Activated T-cell treated with anti-CD3 and anti-CD28 coated beads for 1 hour (primary cell): Measurements from ENCODE around the gene ELFN2.
"Not testable (repeated sequence)": the region's sequence is repeated elsewhere in the genome, so short reads cannot be mapped to it uniquely, and the experiment has no call there.

Experiments
- DNase-seq: peaks from one replicate; pipeline ENCODE4 v3.0.0-alpha.2; 2020; ENCODE audit warnings: low read depth

Gene ELFN2

DNA sequence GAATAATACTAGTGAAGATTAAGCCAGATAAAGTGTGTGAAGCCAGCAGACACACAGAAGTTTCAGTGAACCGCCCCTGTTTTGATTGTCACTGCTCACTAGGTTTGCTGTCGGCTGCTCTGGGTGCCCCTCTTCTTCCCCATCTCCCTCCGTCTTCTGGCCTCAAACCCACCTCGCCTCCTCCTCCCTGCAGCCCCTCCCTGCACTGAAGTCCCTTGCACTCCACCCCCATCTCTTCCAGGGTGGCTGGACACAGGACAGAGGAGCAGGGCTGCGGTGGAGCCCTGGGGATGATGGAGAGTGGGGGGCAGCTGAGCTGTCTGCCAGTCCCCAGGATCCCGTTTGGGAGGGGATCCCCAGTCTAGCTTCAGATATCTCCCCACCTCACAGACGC, 91.5 kb downstream of the ELFN2 start:
- no peak for DNase-seq

DNA sequence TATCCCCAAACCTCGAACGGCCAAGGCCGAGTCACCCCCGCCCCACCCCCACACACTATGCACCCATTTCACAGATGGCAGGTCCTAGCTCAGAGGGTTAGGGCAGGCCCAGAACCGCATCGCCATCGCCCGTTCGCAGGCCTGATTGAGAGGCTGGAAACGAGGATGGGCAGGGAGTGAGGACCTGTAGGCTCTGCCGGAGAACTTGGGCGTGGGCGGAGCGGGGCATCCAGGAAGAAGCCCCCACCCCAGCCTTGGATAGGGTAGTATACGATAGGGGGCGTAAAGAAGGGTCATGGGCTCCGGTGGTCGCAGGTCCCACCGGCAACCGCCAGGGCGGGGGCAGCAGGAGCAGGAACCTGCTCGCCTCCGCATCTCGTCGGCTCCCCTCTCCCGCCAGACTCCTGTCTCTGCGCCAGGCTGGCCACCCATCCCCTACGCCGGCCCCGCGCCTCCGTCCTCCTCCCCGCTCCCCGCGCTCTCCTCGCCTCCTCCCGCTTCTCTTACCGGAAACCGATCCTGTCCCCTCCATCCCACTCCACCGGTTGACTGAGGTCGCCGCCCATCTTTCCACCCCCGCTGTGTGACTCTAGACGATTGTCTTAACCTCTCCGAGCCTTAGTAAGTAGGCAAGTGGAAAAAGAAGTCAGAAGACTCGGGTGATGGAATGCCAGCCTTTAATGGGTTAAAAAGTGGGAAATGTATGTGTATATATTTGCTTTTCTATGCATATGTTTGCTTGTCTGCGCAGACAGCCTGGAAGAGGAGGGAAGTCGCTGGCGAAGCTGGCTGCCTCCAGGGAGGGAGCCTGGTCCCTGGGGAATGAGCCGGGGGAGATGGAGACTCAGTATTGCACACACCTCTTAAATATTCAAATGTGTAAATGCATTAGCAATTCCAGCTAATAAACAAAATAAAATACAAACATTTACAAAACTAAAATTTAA, 92.1 kb downstream of the ELFN2 start:
- DNase-seq: no peak

GRCh38 chr22:37334461-37334858, 92.8 kb downstream of the ELFN2 start:
- no peak for DNase-seq

- no peak for DNase-seq
Measured at GRCh38 chr22:37333724-37334460, 93.4 kb downstream of the ELFN2 start.

GRCh38 chr22:37331856-37332536, 95.3 kb downstream of the ELFN2 start:
- DNase-seq: no peak

DNA sequence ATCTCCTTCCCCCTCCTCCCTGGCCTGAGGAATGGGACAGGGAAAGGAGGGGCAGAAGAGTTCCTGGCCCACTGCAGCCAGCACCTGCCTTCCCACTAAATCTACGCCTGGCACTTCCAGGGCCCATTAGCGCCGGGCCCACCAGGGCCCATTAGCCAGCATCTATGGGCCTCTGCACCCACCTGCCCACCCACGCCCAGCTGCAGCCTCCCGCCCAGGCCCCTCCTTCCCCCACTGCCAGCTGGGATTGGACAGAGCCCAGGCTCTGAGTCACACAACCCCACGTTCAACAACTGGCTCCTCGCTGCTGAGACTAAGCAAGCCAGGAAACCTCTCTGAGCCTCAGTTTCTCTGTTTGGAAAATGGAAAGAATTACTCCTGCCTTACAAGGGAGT, 96.2 kb downstream of the ELFN2 start:
- no peak for DNase-seq

DNA sequence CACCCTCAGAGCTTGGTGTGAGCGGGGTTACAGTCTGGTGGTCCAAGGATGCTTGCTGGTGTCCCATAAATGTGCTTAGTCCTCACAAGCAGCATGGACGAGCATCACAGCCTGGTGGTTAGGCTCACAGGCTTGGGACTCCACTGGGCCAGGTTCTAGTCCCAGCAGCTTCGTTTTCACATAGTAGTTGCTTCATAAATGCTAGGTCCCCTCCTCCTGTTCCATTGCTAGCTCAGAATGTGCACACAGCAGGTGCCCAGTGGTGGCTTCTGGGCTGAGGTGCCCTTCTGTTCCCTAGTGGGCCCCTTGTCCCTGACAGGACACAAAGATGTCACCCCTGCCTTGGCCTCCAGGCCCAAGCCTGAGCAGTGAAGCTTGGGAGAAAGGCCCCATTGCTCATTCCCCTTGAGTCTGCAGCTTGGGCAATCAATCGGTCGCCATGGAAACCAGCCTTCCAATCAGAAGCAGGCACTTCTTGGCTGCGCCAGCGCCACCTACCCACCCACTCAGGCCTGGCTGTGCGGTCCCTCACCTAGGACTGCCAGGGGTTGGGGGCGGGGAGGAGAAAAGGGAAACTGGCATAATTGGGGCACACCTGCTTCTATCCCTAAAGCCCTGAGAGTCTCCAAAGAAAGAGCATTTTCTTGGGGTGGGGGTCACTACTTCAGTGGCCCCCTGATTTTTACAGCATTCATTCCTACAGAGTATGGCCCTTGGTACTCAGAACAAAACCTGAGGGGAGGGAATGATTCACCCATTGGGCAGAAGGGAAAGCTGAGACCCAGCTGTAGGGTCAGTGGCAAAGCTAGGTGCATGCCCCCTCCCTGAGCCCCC, 96.9 kb downstream of the ELFN2 start:
- no peak for DNase-seq

DNA sequence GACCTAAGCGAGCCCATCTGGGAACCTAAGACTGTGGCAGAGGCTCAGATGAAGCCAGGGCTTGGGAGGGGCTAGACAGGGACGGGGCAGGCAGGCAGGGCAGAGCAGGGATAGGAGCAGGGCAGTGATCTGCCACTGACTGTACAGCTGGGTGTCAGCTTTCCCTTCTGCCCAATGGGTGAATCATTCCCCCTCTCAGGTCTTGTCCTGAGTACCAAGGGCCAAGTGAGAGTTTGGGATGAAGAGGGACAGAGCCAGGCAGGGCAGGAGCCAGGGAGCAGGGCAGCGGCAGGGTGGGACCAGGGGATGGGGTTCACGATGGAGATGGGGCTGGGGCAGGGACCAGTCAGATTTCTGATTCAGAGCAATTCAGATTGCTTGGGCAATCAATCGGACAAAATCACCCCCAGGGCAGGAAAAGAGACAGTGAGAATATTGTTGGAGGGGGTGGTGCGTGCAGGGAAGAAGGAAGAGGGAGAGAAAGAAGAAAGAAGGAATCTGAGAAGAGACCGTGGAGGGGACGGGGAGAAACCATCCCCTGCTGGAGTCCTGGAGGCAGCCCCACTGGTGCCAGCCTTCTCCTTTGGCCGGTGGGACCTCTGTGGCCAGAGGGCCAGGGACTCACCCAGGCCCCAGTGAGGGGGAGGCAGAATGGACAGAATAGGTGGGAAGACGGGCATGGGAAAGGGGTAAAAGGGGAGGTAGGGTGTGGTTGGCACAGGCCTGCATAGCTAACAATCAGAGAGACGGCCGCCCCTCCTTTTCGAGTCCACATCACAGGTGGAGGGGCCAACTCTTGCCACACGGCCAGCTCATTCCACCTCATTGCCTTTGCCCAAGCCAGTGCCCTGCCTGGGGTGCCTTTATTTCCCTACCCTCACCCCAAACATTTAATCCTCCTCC, 97.8 kb downstream of the ELFN2 start:
- DNase-seq: no peak

GRCh38 chr22:37328538-37329237, 98.6 kb downstream of the ELFN2 start:
- not testable (repeated sequence) for DNase-seq

GRCh38 chr22:37328017-37328416, 99.3 kb downstream of the ELFN2 start:
- no peak for DNase-seq

DNA sequence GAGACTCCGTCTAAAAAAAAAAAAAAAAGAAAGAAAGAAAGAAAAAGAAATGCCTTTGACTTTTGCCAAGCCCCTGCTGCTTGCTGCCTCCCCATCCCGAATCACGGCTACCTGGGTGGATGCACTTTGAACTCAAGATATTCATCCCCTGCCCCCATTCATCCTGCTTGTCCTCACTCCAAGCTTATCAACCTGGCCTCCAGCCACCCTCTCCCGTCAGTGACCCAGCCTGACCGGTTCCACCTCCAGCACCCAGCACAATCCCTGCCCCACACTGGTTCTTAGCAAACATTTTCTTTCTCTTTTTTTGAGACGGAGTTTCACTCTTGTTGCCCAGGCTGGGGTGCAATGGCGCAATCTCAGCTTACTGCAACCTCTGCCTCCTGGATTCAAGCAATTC, 100.6 kb downstream of the ELFN2 start:
- DNase-seq: no peak

- DNase-seq: no peak
Measured at GRCh38 chr22:37325039-37325395, 102.3 kb downstream of the ELFN2 start.

- DNase-seq: no peak
Measured at GRCh38 chr22:37324340-37325038, 102.8 kb downstream of the ELFN2 start.

GRCh38 chr22:37320726-37321677, 106.3 kb downstream of the ELFN2 start:
- DNase-seq: no peak

- no peak for DNase-seq
Measured at GRCh38 chr22:37319469-37319868, 107.8 kb downstream of the ELFN2 start.

DNA sequence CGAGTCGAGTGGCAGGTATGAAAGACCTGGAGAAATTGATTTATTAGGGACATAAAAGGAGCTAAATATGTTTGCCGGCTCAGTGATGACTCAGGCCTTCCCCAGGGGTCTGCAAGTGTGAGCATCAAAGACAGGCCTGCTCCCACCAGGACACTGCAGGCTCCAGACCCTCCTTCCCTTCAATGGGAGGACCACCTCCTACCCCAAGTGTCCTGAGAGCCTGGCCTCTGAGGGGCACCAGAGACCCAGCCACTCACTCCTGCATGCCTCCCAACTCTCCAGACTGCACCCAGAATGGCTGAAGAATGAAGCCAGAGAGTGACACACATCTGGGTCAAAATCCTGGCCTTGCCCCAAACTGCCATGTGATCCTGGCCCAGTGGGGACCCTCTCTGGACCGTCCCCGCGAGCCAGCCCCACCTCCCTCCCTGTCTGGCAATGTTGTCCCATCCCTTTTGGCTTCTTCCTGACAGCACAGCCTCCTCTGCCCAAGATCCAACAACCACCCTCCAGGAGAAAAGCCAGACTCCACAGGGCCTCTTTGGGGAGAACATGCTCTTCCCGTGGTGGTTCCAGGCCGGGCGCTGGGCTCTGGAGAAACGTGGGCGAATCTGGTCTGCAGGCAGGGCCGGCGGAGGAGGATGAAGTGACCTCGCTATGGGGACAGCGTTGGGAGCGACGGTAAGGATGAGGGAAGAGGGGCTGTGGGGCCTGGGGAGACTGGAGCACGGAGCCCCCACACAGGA, 108.7 kb downstream of the ELFN2 start:
- DNase-seq: no peak
